ENCODE measurements around the gene IFIT1B.
"Not testable (repeated sequence)": the region's sequence is repeated elsewhere in the genome, so short reads cannot be mapped to it uniquely, and the experiment has no call there.

IFIT1B gene

GRCh38 chr10:89377705-89378637, at the start of gene IFIT1B:
TSS of gene IFIT1B (plus strand) at chr10:89378056. CDS start at chr10:89378136, 80 bp downstream.
- H3K36me3 ChIP-seq = no peaks in the 10 kb centered on the region
- H3K27me3 ChIP-seq = no peaks in the 10 kb centered on the region
- no peak within 1 kb of the TSS for H3K4me3 ChIP-seq
- no peaks in the 10 kb centered on the region for H3K9me3 ChIP-seq (replicated peaks in 1 of 11)
- H4K20me1 ChIP-seq = no peaks in the 10 kb centered on the region
- TF ChIP-seq Cebpa-rat (IDR thresholded peaks at IDR 0.05) = no peak
- H3K27ac ChIP-seq = no peak within 1 kb of the TSS
- no peak within 1 kb of the TSS for H3K9ac ChIP-seq
- H3K4me1 ChIP-seq = peaks cover 0 to 32% (median 4%) of the 10 kb centered on the region in 10 experiments; a peak in 9 of 20 replicates
- no peak within 1 kb of the TSS for H3K4me2 ChIP-seq

GRCh38 chr10:89329151-89329550, 48.7 kb upstream of the IFIT1B start:
- peak overlapping the region in 9 of 11 experiments; percentile 18 to 91 (median 85); a peak in 17 of 22 replicates for H3K27ac ChIP-seq
- H3K4me3 ChIP-seq = peak overlapping the region in 9 of 10 experiments; percentile 47 to 67 (median 55); a peak in 17 of 20 replicates
- peaks cover under 1 to 12% (median 7%) of the 10 kb centered on the region in 11 experiments; a peak in 12 of 22 replicates for H3K9me3 ChIP-seq (replicated peaks in 1 of 11)
- no peaks in the 10 kb centered on the region for H3K36me3 ChIP-seq
- peak overlapping the region in 9 of 11 experiments; percentile 16 to 81 (median 73); a peak in 9 of 22 replicates for H3K9ac ChIP-seq
- TF ChIP-seq Cebpa-rat (IDR thresholded peaks at IDR 0.05) = no peak
- peak overlapping the region; percentile 84 to 98 (median 93) for H3K4me2 ChIP-seq
- peaks cover 0 to 4% (median 0%) of the 10 kb centered on the region in 11 experiments; a peak in 2 of 22 replicates for H4K20me1 ChIP-seq
- peaks cover 67 to 78% (median 70%) of the 10 kb centered on the region in 10 experiments for H3K4me1 ChIP-seq
- H3K27me3 ChIP-seq = no peaks in the 10 kb centered on the region

GRCh38 chr10:89330014-89330413, 47.8 kb upstream of the IFIT1B start:
- not testable (repeated sequence) for H3K9me3 ChIP-seq (replicated peaks in 1 of 11); H4K20me1 ChIP-seq; H3K36me3 ChIP-seq; H3K27me3 ChIP-seq; H3K9ac ChIP-seq
- Histone ChIP-seq H3K27ac (peak overlapping the region in 8 of 11 experiments; percentile 1 to 91 (median 78); a peak in 10 of 22 replicates), H3K4me2 (peak overlapping the region; percentile 84 to 98 (median 93)), H3K4me1 (peaks cover 74 to 86% (median 79%) of the 10 kb centered on the region in 10 experiments), H3K4me3 (peak overlapping the region in 1 of 10 experiments; percentile 53; a peak in 1 of 20 replicates)

GRCh38 chr10:89330537-89331212, 47.2 kb upstream of the IFIT1B start:
- H3K36me3 ChIP-seq = peaks cover 0 to 3% (median 0%) of the 10 kb centered on the region in 11 experiments; a peak in 1 of 22 replicates
- H3K4me3 ChIP-seq = peak overlapping the region in 1 of 10 experiments; percentile 53; a peak in 1 of 20 replicates
- no peaks in the 10 kb centered on the region for H3K27me3 ChIP-seq
- TF ChIP-seq Cebpa-rat (IDR thresholded peaks at IDR 0.05) = no peak
- H3K9me3 ChIP-seq (replicated peaks in 1 of 11) = no peaks in the 10 kb centered on the region; a peak in 1 of 22 replicates
- H4K20me1 ChIP-seq = peaks cover 0 to 4% (median 0%) of the 10 kb centered on the region in 11 experiments; a peak in 2 of 22 replicates
- peaks cover 74 to 88% (median 82%) of the 10 kb centered on the region in 10 experiments for H3K4me1 ChIP-seq
- H3K9ac ChIP-seq = no peak overlapping the region
- peak overlapping the region in 8 of 11 experiments; percentile 74 to 91 (median 80); a peak in 11 of 22 replicates for H3K27ac ChIP-seq
- H3K4me2 ChIP-seq = peak overlapping the region; percentile 84 to 98 (median 93)

- H3K4me2 ChIP-seq = peak overlapping the region; percentile 84 to 98 (median 93)
- H3K9ac ChIP-seq = peak overlapping the region in 10 of 11 experiments; percentile 60 to 78 (median 72); a peak in 14 of 22 replicates
These were observed 46.3 kb upstream of the IFIT1B start for GRCh38 chr10:89331487-89332122.

GRCh38 chr10:89332123-89332633, 45.7 kb upstream of the IFIT1B start:
- Histone ChIP-seq H3K9me3 (replicated peaks in 1 of 11) (0 out of 22 replicates have a peak, but pooled peaks cover 0 to under 1% (median 0%) of the 10 kb centered on the region in 11 experiments), H3K36me3 (peaks cover 0 to 12% (median 4%) of the 10 kb centered on the region in 11 experiments; a peak in 11 of 22 replicates), H3K27me3 (no peaks in the 10 kb centered on the region), H3K27ac (peak overlapping the region; percentile 29 to 91 (median 78); a peak in 20 of 22 replicates), H3K4me1 (peaks cover 68 to 93% (median 78%) of the 10 kb centered on the region in 10 experiments), H3K9ac (peak overlapping the region; percentile 60 to 78 (median 72); a peak in 20 of 22 replicates), H3K4me3 (peak overlapping the region; percentile 49 to 68 (median 60)), H4K20me1 (peaks cover 0 to 4% (median 0%) of the 10 kb centered on the region in 11 experiments; a peak in 2 of 22 replicates), H3K4me2 (peak overlapping the region; percentile 84 to 98 (median 93))
- TF ChIP-seq Cebpa-rat (IDR thresholded peaks at IDR 0.05) = no peak

More at GRCh38 chr10:89331487-89332122, 46.3 kb upstream of the IFIT1B start:
- not testable (repeated sequence) for H4K20me1 ChIP-seq; H3K27me3 ChIP-seq; H3K9me3 ChIP-seq (replicated peaks in 1 of 11); H3K36me3 ChIP-seq
- Histone ChIP-seq H3K27ac (peak overlapping the region in 10 of 11 experiments; percentile 29 to 91 (median 78); a peak in 18 of 22 replicates), H3K4me1 (peaks cover 74 to 93% (median 83%) of the 10 kb centered on the region in 10 experiments), H3K4me3 (peak overlapping the region; percentile 49 to 68 (median 60); a peak in 19 of 20 replicates)

GRCh38 chr10:89335226-89335625, 42.6 kb upstream of the IFIT1B start:
- TF ChIP-seq Cebpa-rat (IDR thresholded peaks at IDR 0.05) = no peak
- peaks cover 0 to 19% (median 4%) of the 10 kb centered on the region in 11 experiments; a peak in 10 of 22 replicates for H3K9me3 ChIP-seq (replicated peaks in 1 of 11)
- no peaks in the 10 kb centered on the region for H3K27me3 ChIP-seq
- no peak overlapping the region; a peak in 1 of 22 replicates for H3K27ac ChIP-seq
- H3K4me1 ChIP-seq = peaks cover 43 to 75% (median 51%) of the 10 kb centered on the region in 10 experiments
- H4K20me1 ChIP-seq = peaks cover 0 to 4% (median 0%) of the 10 kb centered on the region in 11 experiments; a peak in 2 of 22 replicates
- H3K9ac ChIP-seq = no peak overlapping the region
- H3K36me3 ChIP-seq = peaks cover 30 to 42% (median 34%) of the 10 kb centered on the region in 11 experiments
- peak overlapping the region in 8 of 11 experiments; percentile 1 to 98 (median 94); a peak in 10 of 22 replicates for H3K4me2 ChIP-seq
- H3K4me3 ChIP-seq = no peak overlapping the region
